Aorta (tissue), 5 donors: ENCODE data around the gene TLE4. TPM values are rescaled to one million over a fixed set of nuclear protein-coding genes. Genes with fewer than 3 reads are reported as not detected.
"Not testable (repeated sequence)": the region's sequence is repeated elsewhere in the genome, so short reads cannot be mapped to it uniquely, and the experiment has no call there.

Experiments
- ATAC-seq: fragments of 200-7000 bp; cut with Tn5 transposase; one replicate; pipeline ENCODE4 v1.9.1; 2022; ENCODE audit warnings: moderate library complexity; ENCODE audit not compliant: low FRiP score
- DNase-seq, 2 donors: peaks; one replicate each; pipeline ENCODE4 v3.0.0-alpha.2; 2020
- H3K27ac ChIP-seq, 2 donors: one replicate each; pipeline ENCODE4 v1.5.1; 2013; ENCODE audit warnings: low read length in 2 of 2, mild to moderate bottlenecking in 2 of 2, moderate library complexity in 2 of 2, control low read depth in 1 of 2, inconsistent platforms in 1 of 2, low read depth in 1 of 2
- H3K27me3 ChIP-seq, 2 donors: one replicate each; pipeline ENCODE4 v1.6.1; 2013; ENCODE audit warnings: control low read depth in 1 of 2, low read length in 1 of 2, mild to moderate bottlenecking in 1 of 2, moderate library complexity in 1 of 2; ENCODE audit not compliant: insufficient read depth in 2 of 2, control insufficient read depth in 1 of 2
- H3K36me3 ChIP-seq, 2 donors: one replicate each; pipeline ENCODE4 v1.6.1; 2013; ENCODE audit warnings: control low read depth in 1 of 2, low read length in 1 of 2, mild to moderate bottlenecking in 1 of 2; ENCODE audit not compliant: insufficient read depth in 2 of 2, control insufficient read depth in 1 of 2
- H3K4me1 ChIP-seq, 2 donors: one replicate each; pipeline ENCODE4 v1.6.1; 2013; ENCODE audit warnings: low read length in 2 of 2, control low read depth in 1 of 2, mild to moderate bottlenecking in 1 of 2, moderate library complexity in 1 of 2; ENCODE audit not compliant: insufficient read depth in 2 of 2, control insufficient read depth in 1 of 2
- H3K4me3 ChIP-seq, 2 donors: one replicate each; pipeline ENCODE4 v1.5.1; 2013; ENCODE audit warnings: low read length in 2 of 2, control low read depth in 1 of 2, mild to moderate bottlenecking in 1 of 2
- H3K9me3 ChIP-seq: one replicate; pipeline ENCODE4 v1.6.1; 2013; ENCODE audit warnings: mild to moderate bottlenecking, low read length; ENCODE audit not compliant: control insufficient read depth
- WGBS, 2 donors: extraction: QIAGEN DNeasy Blood & Tissue Kit; methylation state at CpG; one replicate each; pipeline ENCODE4 v1.1.7; 2013; 5-methylcytosine and 5-hydroxymethylcytosine counted together
- intact Hi-C, 2 donors: fragments of 100-400 bp; cut with DNase I; formaldehyde crosslinking; loops; one replicate each; pipeline versions ENCODE4 v1.14.2 to v1.15.0; 2022
- polyA plus RNA-seq, 2 donors: library from polyadenylated mRNA; stranded (reverse); fragments of 200-250 nt; gene quantifications; one replicate each; pipeline ENCODE4 v1.2.3, GENCODE V29; 2013
- total RNA-seq, 2 donors: library from RNA; stranded (reverse); fragmentation: NEBNext Ultra II Directional; extraction: Animal tissue kit (Norgen Biotek cat#: 25700); gene quantifications; one replicate each; pipeline ENCODE4 v1.2.1, GENCODE V29; 2021
- donor health status: healthy with polysubstance abuse.
- donor health status: Bipolar disorder and iron deficiency.
- donor health status: DM: no; HTN: no; CAD: no.
- donor health status: DM: no; HTN: no; CAD: no.
- donor health status: DM: yes; HTN: yes; CAD: no.

TLE4 gene
- total and polyA plus RNA-seq, 4 donors: 6.0 to 38.3 (median 22.3) TPM

- Histone ChIP-seq H3K4me1 (no peaks in the 10 kb centered on the region), H3K4me3 (no peak overlapping the region), H3K9me3 (peaks cover 1% of the 10 kb centered on the region), H3K36me3 (no peaks in the 10 kb centered on the region), H3K27ac (no peak overlapping the region), H3K27me3 (no peaks in the 10 kb centered on the region)
- DNase-seq (no peak), ATAC-seq (no peak)
- 96 to 97% methylated on average over 6 of the region's 6 CpGs for WGBS, 2 donors
- intact Hi-C loops: no loop called here
These were observed 72.3 kb downstream of the TLE4 start for GRCh38 chr9:79644048-79644447.

GRCh38 chr9:79644601-79645000 lies 72.8 kb downstream of the TLE4 start:
- ATAC-seq (no peak), DNase-seq (no peak)
- intact Hi-C loops: no loop called here
- Histone ChIP-seq H3K4me1 (no peaks in the 10 kb centered on the region), H3K27ac (no peak overlapping the region), H3K36me3 (no peaks in the 10 kb centered on the region), H3K27me3 (no peaks in the 10 kb centered on the region), H3K9me3 (peaks cover 1% of the 10 kb centered on the region), H3K4me3 (no peak overlapping the region)
- 97 to 99% methylated on average over 4 of the region's 4 CpGs for WGBS, 2 donors

- 97 to 98% methylated on average over 3 of the region's 3 CpGs for WGBS, 2 donors
- intact Hi-C loops: no loop called here
- Histone ChIP-seq H3K27me3 (no peaks in the 10 kb centered on the region), H3K4me1 (no peaks in the 10 kb centered on the region), H3K9me3 (peaks cover 1% of the 10 kb centered on the region), H3K36me3 (no peaks in the 10 kb centered on the region), H3K27ac (no peak overlapping the region), H3K4me3 (no peak overlapping the region)
- no peak for DNase-seq
- no peak for ATAC-seq
These were observed 73.3 kb downstream of the TLE4 start for GRCh38 chr9:79645110-79645509.

GRCh38 chr9:79646096-79646495 lies 74.3 kb downstream of the TLE4 start:
- DNase-seq (no peak), ATAC-seq (no peak)
- no peaks in the 10 kb centered on the region for H3K27me3 ChIP-seq
- WGBS, 2 donors: 97 to 98% methylated on average over 1 of the region's 1 CpG
- no peaks in the 10 kb centered on the region for H3K4me1 ChIP-seq
- H3K4me3 ChIP-seq: no peak overlapping the region
- peaks cover 1% of the 10 kb centered on the region for H3K9me3 ChIP-seq
- intact Hi-C loops: no loop called here
- no peak overlapping the region for H3K27ac ChIP-seq
- no peaks in the 10 kb centered on the region for H3K36me3 ChIP-seq

GRCh38 chr9:79651251-79651795 lies 79.6 kb downstream of the TLE4 start:
- ATAC-seq (no peak), DNase-seq (no peak)
- Histone ChIP-seq H3K36me3 (no peaks in the 10 kb centered on the region), H3K27me3 (no peaks in the 10 kb centered on the region), H3K4me3 (no peak overlapping the region), H3K9me3 (no peaks in the 10 kb centered on the region), H3K4me1 (no peaks in the 10 kb centered on the region), H3K27ac (no peak overlapping the region)
- 90 to 91% methylated on average over 10 of the region's 10 CpGs for WGBS, 2 donors
- intact Hi-C loops: no loop called here

- no peak for DNase-seq
These were observed 80.8 kb downstream of the TLE4 start for GRCh38 chr9:79652598-79652997.

GRCh38 chr9:79654591-79655382 lies 83.0 kb downstream of the TLE4 start:
- H3K9me3 ChIP-seq, ATAC-seq, DNase-seq, intact Hi-C loops, H3K36me3 ChIP-seq, H3K27me3 ChIP-seq, H3K4me1 ChIP-seq, H3K4me3 ChIP-seq, H3K27ac ChIP-seq: not testable (repeated sequence)
- WGBS, 2 donors: 97 to 99% methylated on average over 13 of the region's 13 CpGs

More at GRCh38 chr9:79652598-79652997, 80.8 kb downstream of the TLE4 start:
- Histone ChIP-seq H3K36me3 (no peaks in the 10 kb centered on the region), H3K4me3 (no peak overlapping the region), H3K4me1 (no peaks in the 10 kb centered on the region), H3K27ac (no peak overlapping the region), H3K27me3 (no peaks in the 10 kb centered on the region), H3K9me3 (no peaks in the 10 kb centered on the region)
- WGBS, 2 donors: 96 to 98% methylated on average over 3 of the region's 3 CpGs
- intact Hi-C loops: no loop called here
- no peak for ATAC-seq

GRCh38 chr9:79655551-79655950 lies 83.8 kb downstream of the TLE4 start:
- Histone ChIP-seq H3K27ac (no peak overlapping the region), H3K4me1 (no peaks in the 10 kb centered on the region), H3K4me3 (no peak overlapping the region), H3K36me3 (no peaks in the 10 kb centered on the region), H3K27me3 (no peaks in the 10 kb centered on the region), H3K9me3 (no peaks in the 10 kb centered on the region)
- no peak for DNase-seq
- no peak for ATAC-seq
- intact Hi-C loops: no loop called here

- no peaks in the 10 kb centered on the region for H3K9me3 ChIP-seq
- intact Hi-C loops: no loop called here
- DNase-seq: no peak
- H3K27ac ChIP-seq: no peak overlapping the region
- no peaks in the 10 kb centered on the region for H3K27me3 ChIP-seq
- ATAC-seq: no peak
- WGBS, 2 donors: 18 to 34% methylated on average over 5 of the region's 5 CpGs
- no peaks in the 10 kb centered on the region for H3K4me1 ChIP-seq
- H3K36me3 ChIP-seq: no peaks in the 10 kb centered on the region
- H3K4me3 ChIP-seq: no peak overlapping the region
These were observed 84.4 kb downstream of the TLE4 start for GRCh38 chr9:79656169-79656568.
